Measurements from ENCODE around the gene CDC42.

- no peak for TF ChIP-seq CTCF (IDR thresholded peaks at IDR 0.05)
- TF ChIP-seq POLR2A (IDR thresholded peaks at IDR 0.05), result no peak
Measured at GRCh38 chr1:22131062-22131461, 78.6 kb downstream of the CDC42 start.
